Measurements from ENCODE around the gene PITPNM2.

PITPNM2 gene

GRCh38 chr12:123145211-123145610, 5.7 kb downstream of the PITPNM2 start:
- ATAC-seq: no peak
- TF ChIP-seq ZC3H10 (CRISPR knock-in tag; IDR thresholded peaks at IDR 0.05) (no peak), SNAI2 (CRISPR knock-in tag; IDR thresholded peaks at IDR 0.05) (no peak), CREB5 (CRISPR knock-in tag; IDR thresholded peaks at IDR 0.05; ENCODE audit: low read depth) (no peak), POU6F1 (CRISPR knock-in tag; IDR thresholded peaks at IDR 0.05; ENCODE audit: borderline replicate concordance, low read depth) (no peak)

GRCh38 chr12:123143736-123144461, 7.0 kb downstream of the PITPNM2 start:
- no peak for ATAC-seq
- TF ChIP-seq TOX (CRISPR knock-in tag; IDR thresholded peaks at IDR 0.05; ENCODE audit: borderline replicate concordance) (no peak), GLIS3 (CRISPR knock-in tag; IDR thresholded peaks at IDR 0.05) (no peak), ZFP30 (CRISPR knock-in tag; IDR thresholded peaks at IDR 0.05) (no peak), ZNF8 (CRISPR knock-in tag; IDR thresholded peaks at IDR 0.05) (no peak), ZFP3 (CRISPR knock-in tag; IDR thresholded peaks at IDR 0.05) (no peak), ARNTL (CRISPR knock-in tag; IDR thresholded peaks at IDR 0.05; ENCODE audit: borderline replicate concordance, low read depth) (no peak), SNAI2 (CRISPR knock-in tag; IDR thresholded peaks at IDR 0.05) (no peak), ZNF70 (CRISPR knock-in tag; IDR thresholded peaks at IDR 0.05) (no peak), TSHZ2 (CRISPR knock-in tag; IDR thresholded peaks at IDR 0.05) (no peak), POU6F1 (CRISPR knock-in tag; IDR thresholded peaks at IDR 0.05; ENCODE audit: borderline replicate concordance, low read depth) (no peak), CSRNP3 (CRISPR knock-in tag; IDR thresholded peaks at IDR 0.05) (no peak), ZC3H10 (CRISPR knock-in tag; IDR thresholded peaks at IDR 0.05) (no peak), BACH2 (CRISPR knock-in tag; IDR thresholded peaks at IDR 0.05; ENCODE audit: borderline replicate concordance) (no peak), CSDC2 (CRISPR knock-in tag; IDR thresholded peaks at IDR 0.05) (no peak), RARB (CRISPR knock-in tag; IDR thresholded peaks at IDR 0.05) (no peak), OSR1 (CRISPR knock-in tag; IDR thresholded peaks at IDR 0.05) (no peak), ESRRG (CRISPR knock-in tag; IDR thresholded peaks at IDR 0.05) (no peak), CREB5 (CRISPR knock-in tag; IDR thresholded peaks at IDR 0.05; ENCODE audit: low read depth) (no peak), PATZ1 (CRISPR knock-in tag; IDR thresholded peaks at IDR 0.05; ENCODE audit: borderline replicate concordance) (no peak), ISL1 (CRISPR knock-in tag; IDR thresholded peaks at IDR 0.05) (no peak)
